ENCODE results near the gene CXCR4. TPM values are rescaled to one million over a fixed set of nuclear protein-coding genes. Genes with fewer than 3 reads are reported as not detected.
A peak's percentile ranks its signal among the peaks of the same experiment; 100 is the strongest.

The CXCR4 gene
- total and polyA plus RNA-seq, 2 experiments from 2014 or later = 2.1 TPM

DNA sequence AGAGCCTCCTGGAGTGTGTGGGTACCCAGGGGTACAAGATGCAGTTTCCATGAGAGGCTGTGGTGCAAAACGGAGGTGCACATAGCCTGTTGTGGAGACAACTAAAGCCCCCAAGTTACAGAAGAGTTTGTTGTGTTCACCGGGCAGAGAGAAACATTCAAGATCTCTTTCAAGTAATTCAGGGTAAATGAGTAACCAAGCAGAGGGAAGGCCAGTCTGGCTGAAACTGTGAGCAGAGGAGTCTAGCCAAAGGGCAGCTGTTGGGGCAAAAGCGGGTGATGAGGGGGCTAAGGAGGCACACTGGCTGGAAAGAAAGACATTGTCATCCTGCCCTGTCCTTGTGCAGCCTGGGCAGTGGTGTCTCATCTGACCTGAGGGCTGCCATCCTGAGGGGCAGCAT lies 52.0 kb downstream of the CXCR4 start (continued):
- TF ChIP-seq JUNB (IDR thresholded peaks at IDR 0.05; ENCODE audit: unreplicated experiment) (no peak), ZNF114 (CRISPR knock-in tag; IDR thresholded peaks at IDR 0.05) (no peak), ZNF331 (CRISPR knock-in tag; IDR thresholded peaks at IDR 0.05; ENCODE audit: low read depth) (no peak), CREB1 (CRISPR knock-in tag; IDR thresholded peaks at IDR 0.05; ENCODE audit: low read depth) (no peak), EZH2phosphoT487 (IDR thresholded peaks at IDR 0.05; ENCODE audit: unreplicated experiment) (no peak), POLR2AphosphoS5 (IDR thresholded peaks at IDR 0.05; ENCODE audit: low read depth) (no peak)
- TF ChIP-seq, protein P1, sequence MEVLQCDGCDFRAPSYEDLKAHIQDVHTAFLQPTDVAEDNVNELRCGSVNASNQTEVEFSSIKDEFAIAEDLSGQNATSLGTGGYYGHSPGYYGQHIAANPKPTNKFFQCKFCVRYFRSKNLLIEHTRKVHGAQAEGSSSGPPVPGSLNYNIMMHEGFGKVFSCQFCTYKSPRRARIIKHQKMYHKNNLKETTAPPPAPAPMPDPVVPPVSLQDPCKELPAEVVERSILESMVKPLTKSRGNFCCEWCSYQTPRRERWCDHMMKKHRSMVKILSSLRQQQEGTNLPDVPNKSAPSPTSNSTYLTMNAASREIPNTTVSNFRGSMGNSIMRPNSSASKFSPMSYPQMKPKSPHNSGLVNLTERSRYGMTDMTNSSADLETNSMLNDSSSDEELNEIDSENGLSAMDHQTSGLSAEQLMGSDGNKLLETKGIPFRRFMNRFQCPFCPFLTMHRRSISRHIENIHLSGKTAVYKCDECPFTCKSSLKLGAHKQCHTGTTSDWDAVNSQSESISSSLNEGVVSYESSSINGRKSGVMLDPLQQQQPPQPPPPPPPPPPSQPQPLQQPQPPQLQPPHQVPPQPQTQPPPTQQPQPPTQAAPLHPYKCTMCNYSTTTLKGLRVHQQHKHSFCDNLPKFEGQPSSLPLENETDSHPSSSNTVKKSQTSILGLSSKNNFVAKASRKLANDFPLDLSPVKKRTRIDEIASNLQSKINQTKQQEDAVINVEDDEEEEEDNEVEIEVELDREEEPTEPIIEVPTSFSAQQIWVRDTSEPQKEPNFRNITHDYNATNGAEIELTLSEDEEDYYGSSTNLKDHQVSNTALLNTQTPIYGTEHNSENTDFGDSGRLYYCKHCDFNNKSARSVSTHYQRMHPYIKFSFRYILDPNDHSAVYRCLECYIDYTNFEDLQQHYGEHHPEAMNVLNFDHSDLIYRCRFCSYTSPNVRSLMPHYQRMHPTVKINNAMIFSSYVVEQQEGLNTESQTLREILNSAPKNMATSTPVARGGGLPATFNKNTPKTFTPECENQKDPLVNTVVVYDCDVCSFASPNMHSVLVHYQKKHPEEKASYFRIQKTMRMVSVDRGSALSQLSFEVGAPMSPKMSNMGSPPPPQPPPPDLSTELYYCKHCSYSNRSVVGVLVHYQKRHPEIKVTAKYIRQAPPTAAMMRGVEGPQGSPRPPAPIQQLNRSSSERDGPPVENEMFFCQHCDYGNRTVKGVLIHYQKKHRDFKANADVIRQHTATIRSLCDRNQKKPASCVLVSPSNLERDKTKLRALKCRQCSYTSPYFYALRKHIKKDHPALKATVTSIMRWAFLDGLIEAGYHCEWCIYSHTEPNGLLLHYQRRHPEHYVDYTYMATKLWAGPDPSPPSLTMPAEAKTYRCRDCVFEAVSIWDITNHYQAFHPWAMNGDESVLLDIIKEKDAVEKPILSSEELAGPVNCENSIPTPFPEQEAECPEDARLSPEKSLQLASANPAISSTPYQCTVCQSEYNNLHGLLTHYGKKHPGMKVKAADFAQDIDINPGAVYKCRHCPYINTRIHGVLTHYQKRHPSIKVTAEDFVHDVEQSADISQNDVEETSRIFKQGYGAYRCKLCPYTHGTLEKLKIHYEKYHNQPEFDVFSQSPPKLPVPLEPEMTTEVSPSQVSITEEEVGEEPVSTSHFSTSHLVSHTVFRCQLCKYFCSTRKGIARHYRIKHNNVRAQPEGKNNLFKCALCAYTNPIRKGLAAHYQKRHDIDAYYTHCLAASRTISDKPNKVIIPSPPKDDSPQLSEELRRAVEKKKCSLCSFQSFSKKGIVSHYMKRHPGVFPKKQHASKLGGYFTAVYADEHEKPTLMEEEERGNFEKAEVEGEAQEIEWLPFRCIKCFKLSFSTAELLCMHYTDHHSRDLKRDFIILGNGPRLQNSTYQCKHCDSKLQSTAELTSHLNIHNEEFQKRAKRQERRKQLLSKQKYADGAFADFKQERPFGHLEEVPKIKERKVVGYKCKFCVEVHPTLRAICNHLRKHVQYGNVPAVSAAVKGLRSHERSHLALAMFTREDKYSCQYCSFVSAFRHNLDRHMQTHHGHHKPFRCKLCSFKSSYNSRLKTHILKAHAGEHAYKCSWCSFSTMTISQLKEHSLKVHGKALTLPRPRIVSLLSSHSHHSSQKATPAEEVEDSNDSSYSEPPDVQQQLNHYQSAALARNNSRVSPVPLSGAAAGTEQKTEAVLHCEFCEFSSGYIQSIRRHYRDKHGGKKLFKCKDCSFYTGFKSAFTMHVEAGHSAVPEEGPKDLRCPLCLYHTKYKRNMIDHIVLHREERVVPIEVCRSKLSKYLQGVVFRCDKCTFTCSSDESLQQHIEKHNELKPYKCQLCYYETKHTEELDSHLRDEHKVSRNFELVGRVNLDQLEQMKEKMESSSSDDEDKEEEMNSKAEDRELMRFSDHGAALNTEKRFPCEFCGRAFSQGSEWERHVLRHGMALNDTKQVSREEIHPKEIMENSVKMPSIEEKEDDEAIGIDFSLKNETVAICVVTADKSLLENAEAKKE (CRISPR knock-in tag; IDR thresholded peaks at IDR 0.05) = no peak
- TF ChIP-seq, protein P2, sequence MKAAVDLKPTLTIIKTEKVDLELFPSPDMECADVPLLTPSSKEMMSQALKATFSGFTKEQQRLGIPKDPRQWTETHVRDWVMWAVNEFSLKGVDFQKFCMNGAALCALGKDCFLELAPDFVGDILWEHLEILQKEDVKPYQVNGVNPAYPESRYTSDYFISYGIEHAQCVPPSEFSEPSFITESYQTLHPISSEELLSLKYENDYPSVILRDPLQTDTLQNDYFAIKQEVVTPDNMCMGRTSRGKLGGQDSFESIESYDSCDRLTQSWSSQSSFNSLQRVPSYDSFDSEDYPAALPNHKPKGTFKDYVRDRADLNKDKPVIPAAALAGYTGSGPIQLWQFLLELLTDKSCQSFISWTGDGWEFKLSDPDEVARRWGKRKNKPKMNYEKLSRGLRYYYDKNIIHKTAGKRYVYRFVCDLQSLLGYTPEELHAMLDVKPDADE (IDR thresholded peaks at IDR 0.05) = no peak

DNA sequence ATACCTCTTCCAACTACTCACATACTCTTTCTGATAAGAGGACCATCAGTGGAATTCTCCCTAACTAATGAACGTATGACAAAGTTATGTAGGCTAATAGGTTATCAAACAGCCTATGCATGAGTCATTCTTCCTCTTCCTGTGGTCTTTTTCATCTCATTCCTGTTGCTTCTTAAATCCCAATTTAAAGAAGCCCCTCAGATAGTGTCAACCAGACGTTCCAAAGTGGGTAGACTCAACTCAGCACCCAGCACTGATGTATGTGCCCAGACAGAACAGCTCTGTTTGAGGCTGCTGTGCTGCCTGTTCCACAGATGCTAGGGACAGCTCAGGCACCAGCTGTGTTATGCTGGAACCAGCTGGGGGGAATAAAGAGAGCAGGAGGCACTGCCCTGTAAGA lies 52.6 kb downstream of the CXCR4 start:
- H3K4me3 Mint-ChIP-seq = no peak overlapping the region
- no peaks in the 10 kb centered on the region for H3K9me3 Mint-ChIP-seq
- H3K4me2 ChIP-seq = no peak overlapping the region
- H3K27ac ChIP-seq (ENCODE audit: low read depth) = no peak overlapping the region
- H3K36me3 Mint-ChIP-seq (ENCODE audit: low read depth) = no peaks in the 10 kb centered on the region
- H3K9me2 ChIP-seq (ENCODE audit: insufficient read depth) = peaks cover 10% of the 10 kb centered on the region; the same call in 1 of the 2 replicates
- no peaks in the 10 kb centered on the region for H3F3A ChIP-seq (replicated peaks; ENCODE audit: low read depth)
- no peaks in the 10 kb centered on the region for H3K36me3 ChIP-seq (ENCODE audit: insufficient read depth)
- H3K4me1 Mint-ChIP-seq = peaks cover 10% of the 10 kb centered on the region; the same call in 2 of the 3 replicates
- H3K27me3 ChIP-seq (ENCODE audit: insufficient read depth) = no peaks in the 10 kb centered on the region
- ATAC-seq (no peak), DNase-seq (ENCODE audit: low spot score) (no peak)
- no peaks in the 10 kb centered on the region for H3K4me1 ChIP-seq (ENCODE audit: insufficient read depth)
- H3K27ac Mint-ChIP-seq = no peak overlapping the region
- H2AFZ ChIP-seq = peak overlapping the region; percentile 14; the same call in 1 of the 2 replicates
- H3K79me2 ChIP-seq (replicated peaks; ENCODE audit: insufficient read depth) = no peaks in the 10 kb centered on the region
- no peaks in the 10 kb centered on the region for H4K20me1 ChIP-seq (replicated peaks; ENCODE audit: insufficient read depth)
- no peak overlapping the region for H3K4me3 ChIP-seq
- H3K27me3 Mint-ChIP-seq (ENCODE audit: insufficient read depth, low read depth, poor library complexity) = peaks cover 2% of the 10 kb centered on the region
- TF ChIP-seq, protein P1 (CRISPR knock-in tag; IDR thresholded peaks at IDR 0.05) = no peak
- TF ChIP-seq NANOG (IDR thresholded peaks at IDR 0.05; ENCODE audit: borderline replicate concordance) = no peak
